Activated naive CD4-positive, alpha-beta T cell treated with anti-CD3 and anti-CD28 coated beads, Interleukin-2, amount 50 U/mL, for 24 hours (primary cell): ENCODE measurements around the gene DLEU7.

Source experiments
- H3K27ac Mint-ChIP-seq: one replicate; pipeline ENCODE4 v1.8.0; 2021; ENCODE audit warnings: mild to moderate bottlenecking, mixed read lengths
- H3K27me3 Mint-ChIP-seq: one replicate; pipeline ENCODE4 v1.8.0; 2021; ENCODE audit warnings: mixed read lengths
- H3K36me3 Mint-ChIP-seq: one replicate; pipeline ENCODE4 v1.8.0; 2021; ENCODE audit warnings: mixed read lengths
- H3K4me1 Mint-ChIP-seq: one replicate; pipeline ENCODE4 v1.8.0; 2021; ENCODE audit warnings: mixed read lengths
- H3K4me3 Mint-ChIP-seq: one replicate; pipeline ENCODE4 v1.8.0; 2021; ENCODE audit warnings: mild to moderate bottlenecking, mixed read lengths
- H3K9me3 Mint-ChIP-seq: one replicate; pipeline ENCODE4 v1.8.0; 2021; ENCODE audit warnings: mixed read lengths

Gene DLEU7

DNA sequence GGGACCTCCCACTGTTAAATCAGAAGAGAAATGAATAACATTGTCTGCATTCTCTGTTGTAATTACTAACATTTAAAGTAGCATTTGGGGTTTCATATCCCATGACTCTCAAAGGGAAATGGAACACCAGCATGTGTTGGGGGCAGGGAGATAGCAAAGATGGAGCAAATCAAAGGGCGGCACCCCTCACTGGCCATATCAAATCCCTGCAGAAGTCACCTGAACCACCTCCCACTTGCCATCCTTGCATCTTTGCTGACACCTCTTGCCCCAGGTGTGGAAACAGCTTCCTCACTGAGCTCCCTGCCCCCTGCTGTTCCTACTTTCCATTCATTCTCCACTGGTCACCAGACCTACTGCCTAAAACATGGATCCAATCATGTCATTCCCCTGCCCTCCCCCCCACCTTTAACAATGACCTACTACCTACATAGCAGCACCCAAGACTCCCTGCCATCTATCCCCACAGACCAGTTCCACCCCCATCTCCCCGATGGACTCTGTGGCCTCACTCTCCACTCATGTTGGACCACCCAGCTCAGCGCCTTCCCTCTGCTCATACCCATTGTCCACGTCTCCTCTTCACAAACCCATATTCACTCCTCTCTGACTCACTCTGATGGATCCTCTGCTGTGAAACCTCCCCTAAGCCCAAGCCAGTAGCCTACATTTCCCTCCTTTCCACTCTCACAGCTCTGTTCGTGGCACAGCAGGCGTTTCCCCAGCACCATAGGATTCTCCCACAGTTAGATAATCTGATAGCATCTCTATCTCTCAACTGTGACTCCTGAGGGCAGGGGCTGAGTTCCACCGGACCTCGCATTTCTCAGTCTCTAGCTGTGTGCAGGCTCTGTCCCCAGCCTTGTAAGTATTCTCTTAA is 55.9 kb downstream of the DLEU7 start:
- Mint-ChIP-seq H3K4me3 (no peak overlapping the region), H3K4me1 (no peaks in the 10 kb centered on the region), H3K27me3 (no peaks in the 10 kb centered on the region), H3K27ac (peak overlapping the region; percentile 19), H3K9me3 (no peaks in the 10 kb centered on the region), H3K36me3 (no peaks in the 10 kb centered on the region)

DNA sequence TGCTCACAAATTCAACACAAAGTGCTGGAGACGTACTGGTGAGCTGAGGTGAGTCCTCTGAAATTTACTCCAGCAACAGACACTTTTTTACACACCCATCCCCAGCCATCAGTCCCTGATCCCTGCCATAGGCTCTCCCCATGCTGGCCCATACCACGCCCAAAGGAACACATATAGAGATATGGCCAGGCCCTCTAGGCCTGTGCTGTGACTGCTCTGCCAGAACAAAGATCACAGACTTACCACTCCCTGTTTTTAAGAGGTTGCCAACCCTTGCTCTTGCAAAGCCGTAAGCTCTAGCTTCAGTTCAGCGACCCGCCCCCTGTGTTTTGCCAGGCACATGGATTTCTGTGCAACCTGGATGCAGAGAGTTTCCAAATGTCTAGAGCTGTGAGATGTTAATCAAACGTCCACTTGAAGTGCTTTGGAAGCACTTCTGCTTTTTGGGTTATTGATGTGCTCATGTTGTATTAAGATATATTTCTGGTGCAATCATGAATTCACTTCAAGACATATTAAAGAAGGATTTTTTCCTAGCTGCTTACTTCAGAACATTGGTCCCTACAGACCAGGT is 59.7 kb downstream of the DLEU7 start:
- H3K4me1 Mint-ChIP-seq: no peaks in the 10 kb centered on the region
- H3K27ac Mint-ChIP-seq: no peak overlapping the region
- no peaks in the 10 kb centered on the region for H3K9me3 Mint-ChIP-seq
- H3K27me3 Mint-ChIP-seq: no peaks in the 10 kb centered on the region
- no peaks in the 10 kb centered on the region for H3K36me3 Mint-ChIP-seq
- H3K4me3 Mint-ChIP-seq: no peak overlapping the region

DNA sequence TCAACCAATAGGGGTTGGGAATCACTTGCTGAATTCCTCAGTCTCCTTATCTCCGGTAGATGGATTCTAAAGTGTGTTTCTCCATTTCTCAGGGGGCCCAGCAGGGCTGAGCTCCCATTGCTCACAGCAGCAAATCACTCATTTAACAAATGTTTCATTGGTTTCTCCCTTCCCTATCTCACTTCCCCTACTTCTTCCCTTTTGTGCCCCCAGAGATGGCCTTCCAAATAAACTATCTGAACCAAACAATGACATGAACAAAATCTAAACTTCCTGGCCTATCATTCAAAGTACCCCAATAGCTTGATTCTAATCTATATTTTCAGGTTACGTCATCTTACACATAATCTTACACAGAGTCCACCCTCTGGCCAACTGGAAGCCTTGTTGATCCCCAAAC is 60.4 kb downstream of the DLEU7 start:
- Mint-ChIP-seq H3K9me3 (no peaks in the 10 kb centered on the region), H3K36me3 (no peaks in the 10 kb centered on the region), H3K4me1 (no peaks in the 10 kb centered on the region), H3K27ac (no peak overlapping the region), H3K27me3 (peaks cover 2% of the 10 kb centered on the region), H3K4me3 (no peak overlapping the region)

DNA sequence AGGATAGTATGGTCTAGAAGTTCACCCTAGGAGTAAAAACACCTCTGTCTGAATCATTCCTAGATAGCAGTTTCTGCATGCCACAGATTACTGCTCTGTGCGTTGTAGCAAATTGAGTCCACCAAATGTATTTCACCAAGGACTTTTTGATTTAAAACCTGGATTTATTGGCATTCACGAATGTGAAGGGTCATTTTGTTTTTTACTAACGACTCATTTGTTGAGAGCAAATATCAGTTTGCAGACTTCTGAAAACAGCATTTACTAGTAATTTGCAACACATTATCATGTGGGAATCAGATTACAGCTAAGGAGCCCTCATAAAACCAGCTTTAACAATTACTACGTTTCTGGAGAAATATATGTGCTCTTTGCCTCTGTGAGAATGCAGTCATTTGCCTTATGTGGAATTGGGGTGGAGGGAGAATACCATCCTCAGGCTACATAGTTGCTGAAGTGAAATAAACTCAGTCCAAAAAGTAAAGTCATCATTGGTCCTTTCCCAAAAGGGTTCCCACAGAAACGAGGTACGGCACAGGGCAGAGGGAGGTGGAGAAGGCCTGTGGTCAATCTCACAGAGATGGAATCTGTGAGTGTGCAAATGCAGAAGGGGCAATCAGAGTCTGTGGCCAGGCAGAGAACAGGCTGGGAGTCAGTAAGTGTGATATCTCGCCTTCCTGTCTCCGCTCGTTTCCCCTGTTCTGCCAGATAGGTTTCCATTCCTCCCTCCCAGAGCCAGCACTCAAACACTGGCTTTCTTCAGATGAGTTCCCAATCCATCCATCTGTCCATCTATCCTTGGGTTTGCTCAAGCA is 63.1 kb downstream of the DLEU7 start:
- Mint-ChIP-seq H3K27ac (no peak overlapping the region), H3K9me3 (peaks cover 8% of the 10 kb centered on the region), H3K36me3 (peaks cover 3% of the 10 kb centered on the region), H3K27me3 (peaks cover 8% of the 10 kb centered on the region), H3K4me1 (no peaks in the 10 kb centered on the region), H3K4me3 (no peak overlapping the region)

DNA sequence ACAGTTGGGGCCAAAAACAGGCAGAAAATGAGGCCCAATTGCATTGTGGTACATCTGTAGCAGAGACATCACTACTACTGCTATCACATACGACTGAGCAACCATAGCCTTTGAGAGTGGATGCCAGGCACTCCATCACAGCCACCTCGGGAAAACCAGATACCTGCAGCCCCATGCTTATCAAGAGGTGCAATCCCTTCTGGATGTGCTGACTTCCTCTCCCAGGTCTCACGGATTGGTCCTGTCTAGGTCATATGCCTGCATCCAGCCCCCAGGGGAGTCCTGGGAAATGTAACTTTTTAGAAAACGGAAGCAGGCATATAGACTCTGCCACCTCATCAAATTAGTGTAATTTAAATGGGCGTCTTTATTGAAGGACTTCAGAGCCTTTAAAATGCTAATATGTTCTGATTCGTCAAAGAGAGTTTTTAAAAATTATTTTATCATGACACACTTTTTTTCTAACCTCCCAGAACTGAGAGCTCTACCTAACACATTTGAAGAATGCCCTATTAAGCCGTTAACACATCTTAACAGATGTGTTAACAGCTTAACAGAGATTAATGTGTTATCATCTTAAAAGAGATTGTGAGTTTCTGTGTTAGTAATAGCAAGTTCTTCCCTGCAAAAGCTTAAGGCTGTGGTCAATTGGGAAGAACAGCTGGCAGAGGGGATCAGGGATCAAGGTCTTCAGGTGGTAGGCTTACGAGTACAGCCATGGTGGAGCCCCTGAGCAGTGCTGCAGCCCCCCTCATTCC is 63.9 kb downstream of the DLEU7 start:
- no peak overlapping the region for H3K27ac Mint-ChIP-seq
- peaks cover 12% of the 10 kb centered on the region for H3K9me3 Mint-ChIP-seq
- peaks cover 12% of the 10 kb centered on the region for H3K27me3 Mint-ChIP-seq
- H3K4me3 Mint-ChIP-seq: no peak overlapping the region
- no peaks in the 10 kb centered on the region for H3K4me1 Mint-ChIP-seq
- H3K36me3 Mint-ChIP-seq: peaks cover 8% of the 10 kb centered on the region
